Neural progenitor cell (in vitro differentiated cells): ENCODE data around the gene OPN1SW.

Experiments
- CTCF ChIP-seq: fragments of 200-600 bp; sonication (generic); IDR thresholded peaks from 2 replicates; pipeline ENCODE4 v1.5.1; 2017; ENCODE audit warnings: antibody characterized with exemption, mild to moderate bottlenecking
- EZH2 ChIP-seq: fragments of 200-600 bp; sonication (generic); IDR thresholded peaks from 2 replicates; pipeline ENCODE4 v1.6.1; 2017; ENCODE audit warnings: antibody characterized with exemption, mild to moderate bottlenecking, moderate library complexity

GRCh38 chr7:128791972-128792327, 16.4 kb upstream of the OPN1SW start:
- TF ChIP-seq CTCF (no peak), EZH2 (no peak)
